IPS-15b (cell line): ENCODE results near the gene ITGB5.

Source experiments
- H3K27me3 ChIP-seq: one replicate; pipeline ENCODE4 v1.6.1; 2013; ENCODE audit warnings: low read length; ENCODE audit not compliant: control insufficient read depth, insufficient read depth
- H3K36me3 ChIP-seq: one replicate; pipeline ENCODE4 v1.6.1; 2013; ENCODE audit warnings: low read length; ENCODE audit not compliant: control insufficient read depth, insufficient read depth
- H3K4me1 ChIP-seq: one replicate; pipeline ENCODE4 v1.6.1; 2013; ENCODE audit warnings: mild to moderate bottlenecking, low read length; ENCODE audit not compliant: control insufficient read depth, insufficient read depth
- H3K4me3 ChIP-seq: one replicate; pipeline ENCODE4 v1.5.1; 2013; ENCODE audit warnings: low read depth, low read length
- H3K9ac ChIP-seq: one replicate; pipeline ENCODE4 v1.6.1; 2013; ENCODE audit warnings: low read depth, mild to moderate bottlenecking, low read length
- H3K9me3 ChIP-seq: one replicate; pipeline ENCODE4 v1.6.1; 2013; ENCODE audit warnings: mild to moderate bottlenecking, low read length; ENCODE audit not compliant: control insufficient read depth, insufficient read depth

Gene ITGB5

GRCh38 chr3:124918524-124918923, 31.4 kb upstream of the ITGB5 start:
- Histone ChIP-seq H3K9ac (no peak overlapping the region), H3K27me3 (no peaks in the 10 kb centered on the region), H3K36me3 (no peaks in the 10 kb centered on the region), H3K9me3 (no peaks in the 10 kb centered on the region), H3K4me3 (no peak overlapping the region), H3K4me1 (no peaks in the 10 kb centered on the region)

DNA sequence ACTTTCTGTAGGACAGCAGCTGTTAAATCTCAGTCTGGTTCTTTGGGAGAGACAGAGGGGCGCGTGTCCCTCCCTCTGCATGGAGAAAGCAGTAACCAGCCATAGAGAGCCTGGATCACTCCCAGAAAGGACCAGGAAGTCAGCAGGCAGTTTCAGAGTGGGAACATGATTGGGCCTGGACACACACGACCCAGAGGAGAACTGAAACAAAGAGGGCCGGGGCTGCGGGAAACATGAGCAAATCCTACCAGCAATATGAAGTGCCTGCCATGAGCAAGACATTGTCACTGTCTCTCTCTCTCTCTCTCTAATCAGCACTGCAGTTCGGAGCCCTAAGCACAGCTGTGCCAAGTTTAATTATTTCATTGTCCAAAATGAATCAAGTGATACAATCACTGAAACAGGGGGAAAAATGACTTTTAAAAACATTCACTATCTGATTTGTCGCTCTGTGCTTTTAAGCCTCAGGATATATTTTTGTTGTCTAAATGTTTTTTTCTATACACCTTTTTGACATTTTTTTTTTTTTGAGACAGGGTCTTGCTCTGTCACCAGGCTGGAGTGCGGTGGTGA, 29.8 kb upstream of the ITGB5 start:
- no peaks in the 10 kb centered on the region for H3K4me1 ChIP-seq
- H3K9me3 ChIP-seq, result no peaks in the 10 kb centered on the region
- H3K36me3 ChIP-seq, result no peaks in the 10 kb centered on the region
- H3K9ac ChIP-seq, result no peak overlapping the region
- no peak overlapping the region for H3K4me3 ChIP-seq
- no peaks in the 10 kb centered on the region for H3K27me3 ChIP-seq

GRCh38 chr3:124915254-124915653, 28.1 kb upstream of the ITGB5 start:
- Histone ChIP-seq H3K27me3 (no peaks in the 10 kb centered on the region), H3K36me3 (no peaks in the 10 kb centered on the region), H3K4me3 (no peak overlapping the region)

GRCh38 chr3:124907957-124908356, 20.8 kb upstream of the ITGB5 start:
- no peaks in the 10 kb centered on the region for H3K36me3 ChIP-seq
- no peaks in the 10 kb centered on the region for H3K9me3 ChIP-seq
- H3K4me1 ChIP-seq, result peaks cover 2% of the 10 kb centered on the region
- H3K4me3 ChIP-seq, result no peak overlapping the region
- no peaks in the 10 kb centered on the region for H3K27me3 ChIP-seq
- H3K9ac ChIP-seq, result no peak overlapping the region

More at GRCh38 chr3:124915254-124915653, 28.1 kb upstream of the ITGB5 start:
- Histone ChIP-seq H3K9me3 (no peaks in the 10 kb centered on the region), H3K9ac (no peak overlapping the region), H3K4me1 (peaks cover 2% of the 10 kb centered on the region)

GRCh38 chr3:124904835-124905492, 17.8 kb upstream of the ITGB5 start:
- Histone ChIP-seq H3K36me3 (no peaks in the 10 kb centered on the region), H3K4me1 (no peaks in the 10 kb centered on the region), H3K4me3 (no peak overlapping the region), H3K27me3 (no peaks in the 10 kb centered on the region), H3K9me3 (no peaks in the 10 kb centered on the region), H3K9ac (no peak overlapping the region)

DNA sequence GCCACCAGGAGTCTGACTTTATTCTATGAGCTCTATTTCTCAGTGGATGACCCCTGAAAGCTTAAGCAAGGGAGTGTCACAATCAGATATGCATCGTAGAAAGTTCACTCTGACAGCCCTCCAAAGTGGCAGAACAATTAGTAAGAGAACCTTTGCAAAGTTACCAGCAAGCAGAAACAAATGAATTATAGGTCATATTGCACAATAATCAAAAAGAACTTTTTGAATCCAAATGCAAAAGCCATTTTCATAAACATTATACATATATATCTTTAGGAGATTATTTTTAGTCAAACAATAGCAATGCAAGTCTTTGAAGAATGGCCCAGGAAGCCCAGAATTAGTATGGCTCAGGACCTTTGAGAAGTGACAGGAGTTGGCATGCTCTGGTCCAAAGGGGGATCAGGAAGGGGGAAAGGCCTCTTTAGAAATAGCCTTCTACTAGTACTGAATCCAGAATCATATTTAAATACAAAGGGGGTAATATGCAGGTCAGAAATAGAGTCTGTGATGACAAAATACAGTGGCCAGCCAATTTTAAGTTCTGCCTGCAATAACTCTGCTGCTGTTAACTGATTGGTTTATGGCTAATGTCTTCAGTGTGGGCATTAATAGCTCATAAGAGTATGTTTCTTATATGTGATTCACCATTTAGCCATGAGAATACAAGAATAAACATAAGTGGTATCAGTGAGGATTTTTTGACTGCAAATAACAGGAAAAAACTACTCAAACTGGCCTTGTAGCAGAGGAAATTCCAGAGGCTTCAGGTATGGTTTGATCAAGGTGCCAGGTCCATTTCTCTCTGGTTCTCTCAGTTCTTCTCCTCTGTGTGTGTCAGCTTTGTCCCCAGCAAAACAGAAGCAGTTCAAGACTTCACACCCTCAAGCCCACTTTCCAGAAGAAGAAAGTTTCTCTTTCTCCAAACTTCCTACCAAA, 17.0 kb upstream of the ITGB5 start:
- Histone ChIP-seq H3K36me3 (no peaks in the 10 kb centered on the region), H3K27me3 (no peaks in the 10 kb centered on the region), H3K9me3 (no peaks in the 10 kb centered on the region), H3K9ac (no peak overlapping the region), H3K4me1 (no peaks in the 10 kb centered on the region), H3K4me3 (no peak overlapping the region)

DNA sequence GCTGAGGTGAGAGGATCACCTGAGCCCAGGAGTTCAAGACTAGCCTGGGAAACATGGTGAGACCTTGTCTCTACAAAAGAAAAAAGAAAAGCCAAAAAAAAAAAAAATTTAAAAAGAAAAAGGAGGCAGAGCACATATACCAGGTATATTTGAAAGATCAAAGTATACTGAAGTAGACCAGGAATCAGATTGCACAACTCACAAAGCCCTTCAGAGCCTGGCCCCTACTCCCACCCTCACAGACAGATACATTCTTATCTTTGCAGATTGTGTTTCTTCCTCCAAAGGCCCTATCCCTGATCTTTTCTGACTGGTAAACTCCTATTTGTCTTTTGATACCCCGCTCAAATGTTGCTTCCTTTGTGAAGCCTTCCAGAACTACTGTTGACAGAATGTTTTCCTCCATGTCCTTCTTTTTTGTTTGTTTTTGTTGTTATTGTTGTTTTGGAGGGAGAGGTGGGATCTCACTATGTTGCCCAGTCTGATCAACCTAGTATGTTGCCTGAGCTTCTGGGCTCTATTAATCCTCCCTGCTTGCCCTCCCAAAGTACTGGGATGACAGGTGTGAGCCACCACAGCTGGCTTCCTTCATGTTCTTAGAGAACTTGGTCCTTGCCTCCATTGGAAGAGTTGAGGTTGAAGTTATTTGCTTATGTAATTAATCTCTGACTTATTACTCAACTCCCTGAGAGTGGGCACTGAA, 9.8 kb upstream of the ITGB5 start:
- Histone ChIP-seq H3K9me3 (no peaks in the 10 kb centered on the region), H3K9ac (no peak overlapping the region), H3K27me3 (no peaks in the 10 kb centered on the region), H3K4me3 (no peak overlapping the region), H3K36me3 (no peaks in the 10 kb centered on the region), H3K4me1 (no peaks in the 10 kb centered on the region)

DNA sequence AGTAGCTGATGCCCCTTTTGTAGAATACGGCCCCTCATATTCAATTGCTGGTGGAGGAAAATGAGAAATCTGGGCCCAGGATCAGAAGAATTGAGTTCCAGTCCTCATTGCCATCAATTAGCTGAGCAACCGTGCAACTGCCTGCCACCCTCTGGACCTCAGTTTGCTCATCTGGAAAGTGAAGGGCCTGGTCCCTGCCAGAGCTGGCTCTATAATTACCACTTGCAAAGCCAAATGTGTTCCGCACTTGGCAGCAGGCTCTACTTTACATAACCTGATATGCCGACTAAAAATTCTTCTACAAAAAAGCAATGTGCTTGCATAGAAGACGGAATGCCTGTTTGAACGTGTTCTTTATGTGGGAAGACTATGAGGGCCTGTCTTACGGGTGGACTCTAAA, 8.6 kb upstream of the ITGB5 start:
- H3K36me3 ChIP-seq, result no peaks in the 10 kb centered on the region
- no peaks in the 10 kb centered on the region for H3K27me3 ChIP-seq
- H3K4me3 ChIP-seq, result no peak overlapping the region
- no peaks in the 10 kb centered on the region for H3K9me3 ChIP-seq
- no peak overlapping the region for H3K9ac ChIP-seq
- no peaks in the 10 kb centered on the region for H3K4me1 ChIP-seq

GRCh38 chr3:124893526-124893925, 6.4 kb upstream of the ITGB5 start:
- H3K4me3 ChIP-seq, result no peak overlapping the region
- no peaks in the 10 kb centered on the region for H3K36me3 ChIP-seq
- peaks cover 6% of the 10 kb centered on the region for H3K4me1 ChIP-seq
- H3K9me3 ChIP-seq, result no peaks in the 10 kb centered on the region
- H3K27me3 ChIP-seq, result no peaks in the 10 kb centered on the region
- H3K9ac ChIP-seq, result no peak overlapping the region

- Histone ChIP-seq H3K36me3 (no peaks in the 10 kb centered on the region), H3K9ac (no peak overlapping the region), H3K27me3 (no peaks in the 10 kb centered on the region), H3K9me3 (no peaks in the 10 kb centered on the region), H3K4me1 (peaks cover 10% of the 10 kb centered on the region), H3K4me3 (no peak overlapping the region)
These were observed 3.5 kb upstream of the ITGB5 start for GRCh38 chr3:124890573-124891190.
